D341Med (cell line): ENCODE results near the gene SLC6A17.

Experiments used
- DNase-seq: peaks from one replicate; pipeline ENCODE4 v3.0.0; 2012; ENCODE audit warnings: low spot score

Gene SLC6A17

DNA sequence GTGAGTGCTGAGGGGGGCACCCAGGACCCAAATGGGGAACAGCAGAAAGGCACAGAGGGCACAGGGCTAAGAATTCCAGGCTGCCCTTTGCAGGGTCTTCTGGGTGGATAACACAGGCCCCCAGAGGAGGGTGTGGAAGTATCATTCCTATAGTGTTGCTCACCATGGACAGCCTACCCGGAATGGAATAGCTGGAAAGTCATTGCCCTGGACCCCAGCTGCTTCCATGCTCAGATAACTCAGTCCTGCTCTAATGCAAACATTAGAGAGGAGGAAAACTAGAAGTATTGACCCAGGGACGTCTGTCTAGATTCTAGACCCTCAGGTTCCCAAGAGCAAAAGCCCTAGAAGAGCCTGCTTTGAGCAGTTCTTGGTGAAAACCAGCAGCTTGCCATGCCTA is 24.7 kb downstream of the SLC6A17 start:
- no peak for DNase-seq

- DNase-seq, result no peak
These were observed 26.1 kb downstream of the SLC6A17 start for GRCh38 chr1:110176299-110176956.

DNA sequence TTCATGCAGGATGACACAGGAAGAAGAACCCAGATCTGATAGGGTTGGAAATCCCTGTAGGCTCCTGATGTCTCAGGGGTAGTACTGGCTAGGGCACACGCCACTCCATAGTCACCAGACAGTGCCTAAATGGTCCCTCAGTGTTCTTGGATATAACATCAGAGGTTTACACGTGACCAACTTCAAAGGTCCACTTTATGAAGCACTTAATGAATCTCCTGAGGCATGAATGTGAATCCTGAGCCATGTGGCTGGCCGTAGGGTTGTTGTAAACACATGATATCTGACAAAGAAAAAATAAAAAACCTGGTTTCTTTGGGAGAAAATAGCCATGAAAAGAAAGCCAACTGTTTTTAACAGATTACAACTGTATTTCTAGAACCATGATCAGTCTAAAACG is 27.5 kb downstream of the SLC6A17 start:
- no peak for DNase-seq

- DNase-seq, result no peak
These were observed 33.4 kb downstream of the SLC6A17 start for GRCh38 chr1:110183642-110184167.

GRCh38 chr1:110184446-110184845 is 34.2 kb downstream of the SLC6A17 start:
- no peak for DNase-seq

- DNase-seq, result no peak
These were observed 34.9 kb downstream of the SLC6A17 start for GRCh38 chr1:110185181-110185580.

DNA sequence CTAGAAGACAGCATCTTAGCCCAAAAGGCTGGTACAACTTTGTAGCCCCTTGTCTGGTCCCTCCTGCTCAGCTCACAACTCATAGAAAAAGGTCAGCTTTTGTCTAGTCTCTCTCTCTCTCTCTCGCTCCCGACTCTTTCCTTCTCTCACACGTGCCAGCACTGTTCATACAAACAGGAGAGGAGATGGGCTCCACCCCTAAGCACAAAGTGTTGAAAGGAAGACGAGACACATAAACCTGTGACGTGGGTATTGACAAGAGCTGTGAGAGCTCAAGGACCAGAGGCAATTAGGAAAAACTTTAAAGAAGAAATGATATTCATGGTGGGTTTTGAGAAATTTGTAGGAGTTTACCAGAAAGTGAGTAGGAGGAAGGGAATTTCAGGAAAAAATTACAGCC is 36.3 kb downstream of the SLC6A17 start:
- no peak for DNase-seq

GRCh38 chr1:110187139-110187890 is 37.0 kb downstream of the SLC6A17 start:
- no peak for DNase-seq

- no peak for DNase-seq
These were observed 37.8 kb downstream of the SLC6A17 start for GRCh38 chr1:110188035-110188618.

DNA sequence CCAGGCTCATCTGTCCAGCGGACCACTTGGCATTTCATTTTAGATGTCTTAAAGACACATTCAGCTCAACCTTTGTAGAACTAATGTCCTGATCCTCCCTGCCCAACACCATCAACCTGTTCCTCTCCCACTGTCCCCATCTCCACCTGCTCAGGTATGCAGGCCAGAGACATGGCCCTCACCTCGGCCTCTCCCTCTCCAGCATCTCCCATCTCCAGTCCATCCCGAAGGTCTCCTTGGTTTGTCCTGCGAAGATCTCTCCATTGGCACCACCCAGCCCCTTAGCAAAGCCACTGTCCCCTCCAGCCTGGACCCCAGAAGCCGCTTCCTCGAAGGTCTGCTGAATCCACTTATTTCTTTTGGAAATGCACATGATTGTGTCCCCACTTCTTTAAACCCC is 38.9 kb downstream of the SLC6A17 start:
- DNase-seq, result no peak

- no peak for DNase-seq
These were observed 40.1 kb downstream of the SLC6A17 start for GRCh38 chr1:110190282-110190929.

- DNase-seq, result no peak
These were observed 42.2 kb downstream of the SLC6A17 start for GRCh38 chr1:110192541-110192940.

DNA sequence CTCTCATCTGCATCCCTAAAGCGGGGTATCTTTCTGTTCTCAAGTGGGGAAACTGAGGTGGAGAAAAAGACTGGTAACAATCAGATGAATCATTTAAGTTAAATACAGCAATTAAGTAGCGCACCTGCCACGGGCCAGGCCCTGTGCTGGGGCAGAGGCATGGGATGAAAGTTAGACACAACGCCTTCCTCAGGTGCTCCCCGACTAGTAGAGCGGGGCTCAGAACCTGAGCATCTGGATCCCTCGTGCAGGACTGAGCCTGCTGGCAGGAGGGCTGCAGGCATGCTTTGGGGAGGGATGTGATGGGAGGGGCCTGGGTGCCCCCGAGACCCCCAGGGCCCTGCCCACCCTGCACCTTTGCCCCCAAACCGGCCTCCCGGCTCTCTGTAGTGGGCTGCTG is 44.9 kb downstream of the SLC6A17 start:
- no peak for DNase-seq

GRCh38 chr1:110196917-110197765 is 46.8 kb downstream of the SLC6A17 start:
- peak; percentile 81 for DNase-seq

DNA sequence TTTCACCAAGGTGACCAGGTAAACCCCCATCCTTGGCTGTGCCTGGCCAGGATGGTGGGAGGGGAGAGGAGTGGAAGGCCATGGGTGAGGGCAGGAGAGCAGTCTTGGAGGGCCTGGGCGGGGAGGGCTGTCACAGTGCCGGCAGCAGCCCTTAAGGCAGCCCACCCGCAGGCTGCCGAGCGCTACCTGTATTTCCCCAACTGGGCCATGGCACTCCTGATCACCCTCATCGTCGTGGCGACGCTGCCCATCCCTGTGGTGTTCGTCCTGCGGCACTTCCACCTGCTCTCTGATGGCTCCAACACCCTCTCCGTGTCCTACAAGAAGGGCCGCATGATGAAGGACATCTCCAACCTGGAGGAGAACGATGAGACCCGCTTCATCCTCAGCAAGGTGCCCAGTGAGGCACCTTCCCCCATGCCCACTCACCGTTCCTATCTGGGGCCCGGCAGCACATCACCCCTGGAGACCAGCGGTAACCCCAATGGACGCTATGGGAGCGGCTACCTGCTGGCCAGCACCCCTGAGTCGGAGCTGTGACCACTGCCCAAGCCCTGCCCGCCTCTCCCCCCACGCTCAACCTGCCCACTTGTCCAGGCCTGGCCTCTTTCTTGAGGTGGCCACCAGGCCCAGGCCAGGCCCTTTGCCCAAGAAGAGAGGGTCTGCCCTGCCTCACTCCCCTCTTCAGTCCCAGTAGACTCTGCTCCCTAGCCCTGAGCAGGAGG is 47.8 kb downstream of the SLC6A17 start:
- DNase-seq, result no peak

GRCh38 chr1:110198746-110199145 is 48.5 kb downstream of the SLC6A17 start:
- DNase-seq, result no peak

- DNase-seq, result no peak
These were observed 49.9 kb downstream of the SLC6A17 start for GRCh38 chr1:110200190-110200589.

- DNase-seq, result no peak
These were observed 50.4 kb downstream of the SLC6A17 start for GRCh38 chr1:110200666-110201065.

DNA sequence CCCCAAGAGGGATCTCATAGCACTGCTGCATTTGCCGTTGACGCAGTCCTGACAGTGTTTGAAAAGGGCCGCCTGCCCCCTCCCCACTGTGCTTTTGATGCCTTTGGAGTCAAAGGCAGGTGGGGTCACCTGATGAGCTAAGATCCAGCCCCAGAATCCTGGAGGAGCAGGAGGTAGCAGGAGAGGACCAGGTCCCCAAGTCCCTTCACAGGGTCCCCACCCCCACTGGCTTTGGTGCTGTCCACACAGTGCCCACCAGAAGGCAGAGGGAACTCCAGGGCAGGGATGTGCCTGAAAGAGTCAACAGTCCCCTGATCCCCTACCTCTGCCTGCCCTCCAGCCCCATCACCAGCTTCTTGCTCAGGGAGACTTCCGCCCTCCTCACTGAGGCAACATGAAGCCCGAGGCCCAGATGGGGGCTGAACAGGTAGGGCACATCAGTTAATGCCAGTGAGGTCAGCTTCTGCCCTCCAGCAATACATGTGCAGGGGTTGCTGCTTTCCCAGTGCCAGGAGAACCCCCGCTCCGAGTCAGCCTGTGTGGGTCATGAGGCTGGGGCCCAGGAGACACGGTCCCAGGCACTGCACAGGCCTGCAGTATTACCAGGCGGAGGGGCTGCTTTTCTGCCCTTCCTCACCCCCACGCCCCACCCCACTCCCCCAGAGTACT is 51.0 kb downstream of the SLC6A17 start:
- no peak for DNase-seq

DNA sequence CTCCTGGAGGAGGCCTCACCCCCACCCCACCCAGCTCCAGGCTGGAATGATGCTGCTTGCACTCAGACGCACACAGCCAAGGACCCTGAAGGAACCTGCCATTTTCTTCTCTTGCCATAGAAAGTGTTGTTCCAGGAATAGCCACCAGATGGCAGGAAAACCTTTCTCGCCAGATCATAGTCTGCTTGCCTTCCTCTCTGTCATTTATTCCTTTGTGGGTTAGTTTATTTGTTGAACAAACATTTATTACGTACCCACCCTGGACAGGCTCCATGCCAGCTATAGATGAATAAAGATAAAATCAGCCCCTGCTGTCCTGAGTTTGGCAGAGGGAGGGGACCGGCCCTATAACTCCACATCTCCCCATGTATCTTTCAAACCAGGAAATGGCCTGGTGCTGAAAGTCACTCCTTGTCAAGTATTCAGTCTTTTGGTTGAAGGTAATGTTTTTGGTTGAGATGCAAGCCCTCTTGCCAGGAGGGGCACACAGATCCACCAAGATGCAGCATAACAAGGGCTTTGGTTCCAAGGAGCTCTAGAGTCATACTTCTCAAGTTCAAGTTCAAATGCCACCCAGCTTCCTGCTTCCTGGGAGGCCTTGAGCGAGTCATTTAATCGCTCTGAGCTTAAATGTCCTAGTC is 52.8 kb downstream of the SLC6A17 start:
- peak; percentile 59 for DNase-seq
